Activated T-cell treated with anti-CD3 and anti-CD28 coated beads, Interleukin-2, amount 50 U/mL, for 72 hours (primary cell): Measurements from ENCODE around the gene ACOXL. TPM values are rescaled to one million over a fixed set of nuclear protein-coding genes. Genes with fewer than 3 reads are reported as not detected.

Source experiments
- ATAC-seq, 2 donors: fragments of 150-1000 bp; cut with Tn5 transposase; replicated peaks in 1 of 2; 2 replicates each; pipeline ENCODE4 v1.10.0; 2021; ENCODE audit warnings: moderate library complexity in 2 of 2, mild to moderate bottlenecking in 1 of 2
- DNase-seq, 2 donors: peaks; one replicate each; pipeline ENCODE4 v3.0.0; 2021 to 2022; ENCODE audit warnings: mixed read lengths in 1 of 2
- H3K27ac Mint-ChIP-seq: one replicate; pipeline ENCODE4 v1.8.0; 2022; ENCODE audit warnings: mild to moderate bottlenecking, moderate library complexity, mixed read lengths
- H3K27me3 Mint-ChIP-seq: one replicate; pipeline ENCODE4 v1.8.0; 2022; ENCODE audit warnings: low read depth, mixed read lengths
- H3K36me3 Mint-ChIP-seq, 2 donors: one replicate each; pipeline ENCODE4 v1.8.0; 2022; ENCODE audit warnings: mixed read lengths in 2 of 2, mild to moderate bottlenecking in 1 of 2; ENCODE audit not compliant: insufficient read depth in 2 of 2
- H3K4me1 Mint-ChIP-seq: one replicate; pipeline ENCODE4 v1.8.0; 2022; ENCODE audit warnings: low read depth, mixed read lengths
- H3K4me3 Mint-ChIP-seq, 2 donors: one replicate each; pipeline ENCODE4 v1.8.0; 2022; ENCODE audit warnings: mild to moderate bottlenecking in 2 of 2, mixed read lengths in 2 of 2, moderate library complexity in 2 of 2
- H3K9me3 Mint-ChIP-seq, 2 donors: one replicate each; pipeline ENCODE4 v1.8.0; 2022; ENCODE audit warnings: mixed read lengths in 2 of 2
- total RNA-seq, 2 donors: library from RNA; stranded (reverse); gene quantifications; one replicate each; pipeline ENCODE4 v1.2.3, GENCODE V29; 2022

ACOXL gene
- total RNA-seq, 2 donors from 2014 or later: 0.19 to 0.44 TPM

- H3K9me3 Mint-ChIP-seq: peaks cover 1 to 2% of the 10 kb centered on the region in 2 donors
- H3K4me1 Mint-ChIP-seq: no peaks in the 10 kb centered on the region
- peaks cover 7% of the 10 kb centered on the region for H3K27me3 Mint-ChIP-seq
- H3K27ac Mint-ChIP-seq: no peak overlapping the region
- DNase-seq (no peak), ATAC-seq (no peak)
- H3K4me3 Mint-ChIP-seq: no peak overlapping the region
- peaks cover 0 to 2% of the 10 kb centered on the region in 2 donors for H3K36me3 Mint-ChIP-seq
Observed at GRCh38 chr2:110984694-110985490, 252.5 kb downstream of the ACOXL start.

GRCh38 chr2:110990440-110990839, 258.1 kb downstream of the ACOXL start:
- Mint-ChIP-seq H3K27me3 (peaks cover 24% of the 10 kb centered on the region), H3K4me1 (peaks cover 17% of the 10 kb centered on the region), H3K9me3 (peaks cover 4% of the 10 kb centered on the region in 2 donors), H3K27ac (no peak overlapping the region), H3K36me3 (peaks cover 0 to 8% of the 10 kb centered on the region in 2 donors), H3K4me3 (no peak overlapping the region)
- no peak for DNase-seq
- ATAC-seq: no peak

GRCh38 chr2:110991911-110992310, 259.5 kb downstream of the ACOXL start:
- Mint-ChIP-seq H3K4me1 (peaks cover 17% of the 10 kb centered on the region), H3K9me3 (peaks cover 4% of the 10 kb centered on the region in 2 donors), H3K4me3 (no peak overlapping the region), H3K27ac (no peak overlapping the region), H3K36me3 (peaks cover 0 to 8% of the 10 kb centered on the region in 2 donors), H3K27me3 (peaks cover 37% of the 10 kb centered on the region)
- no peak for DNase-seq
- no peak for ATAC-seq

- H3K36me3 Mint-ChIP-seq: peaks cover 0 to 8% of the 10 kb centered on the region in 2 donors
- H3K27me3 Mint-ChIP-seq: peaks cover 44% of the 10 kb centered on the region
- H3K27ac Mint-ChIP-seq: no peak overlapping the region
- H3K4me1 Mint-ChIP-seq: peaks cover 17% of the 10 kb centered on the region
- H3K9me3 Mint-ChIP-seq: peaks cover 4% of the 10 kb centered on the region in 2 donors
- ATAC-seq: no peak
- no peak for DNase-seq
- H3K4me3 Mint-ChIP-seq: no peak overlapping the region
Observed at GRCh38 chr2:110992886-110993285, 260.5 kb downstream of the ACOXL start.

- peaks cover 0 to 8% of the 10 kb centered on the region in 2 donors for H3K36me3 Mint-ChIP-seq
- ATAC-seq (no peak), DNase-seq (no peak)
- peaks cover 44% of the 10 kb centered on the region for H3K27me3 Mint-ChIP-seq
- H3K9me3 Mint-ChIP-seq: peaks cover 4% of the 10 kb centered on the region in 2 donors
- H3K4me1 Mint-ChIP-seq: peaks cover 17% of the 10 kb centered on the region
- H3K27ac Mint-ChIP-seq: no peak overlapping the region
- no peak overlapping the region for H3K4me3 Mint-ChIP-seq
Observed at GRCh38 chr2:110993557-110994231, 261.3 kb downstream of the ACOXL start.

GRCh38 chr2:110994250-110994961, 262.0 kb downstream of the ACOXL start:
- ATAC-seq (no peak), DNase-seq (no peak)
- peaks cover 17% of the 10 kb centered on the region for H3K4me1 Mint-ChIP-seq
- no peak overlapping the region for H3K27ac Mint-ChIP-seq
- H3K4me3 Mint-ChIP-seq: no peak overlapping the region
- peaks cover 3% of the 10 kb centered on the region in 2 donors for H3K9me3 Mint-ChIP-seq
- peaks cover 0 to 8% of the 10 kb centered on the region in 2 donors for H3K36me3 Mint-ChIP-seq
- H3K27me3 Mint-ChIP-seq: peaks cover 44% of the 10 kb centered on the region

- H3K36me3 Mint-ChIP-seq: peaks cover 0 to 7% of the 10 kb centered on the region in 2 donors
- H3K27me3 Mint-ChIP-seq: peaks cover 46% of the 10 kb centered on the region
- peaks cover 17% of the 10 kb centered on the region for H3K4me1 Mint-ChIP-seq
- peaks cover 4% of the 10 kb centered on the region in 2 donors for H3K9me3 Mint-ChIP-seq
- ATAC-seq (no peak), DNase-seq (no peak)
- no peak overlapping the region for H3K4me3 Mint-ChIP-seq
- H3K27ac Mint-ChIP-seq: no peak overlapping the region
Observed at GRCh38 chr2:110995911-110996310, 263.5 kb downstream of the ACOXL start.

- DNase-seq (no peak), ATAC-seq (no peak)
- Mint-ChIP-seq H3K9me3 (peaks cover 3 to 5% of the 10 kb centered on the region in 2 donors), H3K27me3 (peaks cover 41% of the 10 kb centered on the region), H3K4me3 (no peak overlapping the region), H3K27ac (no peak overlapping the region), H3K36me3 (no peaks in the 10 kb centered on the region), H3K4me1 (peaks cover 17% of the 10 kb centered on the region)
Observed at GRCh38 chr2:110997331-110998045, 265.1 kb downstream of the ACOXL start.

GRCh38 chr2:110998311-110998710, 265.9 kb downstream of the ACOXL start:
- no peak overlapping the region for H3K27ac Mint-ChIP-seq
- no peak for ATAC-seq
- no peak overlapping the region for H3K4me3 Mint-ChIP-seq
- H3K4me1 Mint-ChIP-seq: peaks cover 13% of the 10 kb centered on the region
- no peaks in the 10 kb centered on the region for H3K36me3 Mint-ChIP-seq
- DNase-seq: no peak
- peaks cover 41% of the 10 kb centered on the region for H3K27me3 Mint-ChIP-seq
- peaks cover 3 to 5% of the 10 kb centered on the region in 2 donors for H3K9me3 Mint-ChIP-seq

GRCh38 chr2:110999626-111000025, 267.3 kb downstream of the ACOXL start:
- Mint-ChIP-seq H3K4me3 (no peak overlapping the region), H3K36me3 (no peaks in the 10 kb centered on the region), H3K27ac (no peak overlapping the region), H3K9me3 (peaks cover 3 to 5% of the 10 kb centered on the region in 2 donors), H3K4me1 (peaks cover 2% of the 10 kb centered on the region), H3K27me3 (peaks cover 47% of the 10 kb centered on the region)
- ATAC-seq: no peak
- DNase-seq: no peak

GRCh38 chr2:111005307-111005706, 272.9 kb downstream of the ACOXL start:
- Mint-ChIP-seq H3K27me3 (peaks cover 61% of the 10 kb centered on the region), H3K9me3 (peaks cover 0 to 5% of the 10 kb centered on the region in 2 donors), H3K4me3 (no peak overlapping the region), H3K27ac (no peak overlapping the region), H3K36me3 (peaks cover 0 to 1% of the 10 kb centered on the region in 2 donors), H3K4me1 (peaks cover 6% of the 10 kb centered on the region)
- no peak for ATAC-seq
- no peak for DNase-seq

GRCh38 chr2:111005821-111006220, 273.4 kb downstream of the ACOXL start:
- Mint-ChIP-seq H3K4me1 (peaks cover 6% of the 10 kb centered on the region), H3K36me3 (peaks cover 0 to 2% of the 10 kb centered on the region in 2 donors), H3K9me3 (peaks cover 0 to 2% of the 10 kb centered on the region in 2 donors), H3K27me3 (peaks cover 55% of the 10 kb centered on the region), H3K4me3 (no peak overlapping the region), H3K27ac (no peak overlapping the region)
- no peak for DNase-seq
- ATAC-seq: no peak
